CD4-positive, alpha-beta T cell (primary cell): ENCODE measurements around the gene PKP4. TPM values are rescaled to one million over a fixed set of nuclear protein-coding genes. Genes with fewer than 3 reads are reported as not detected.

ENCODE experiments used
- ATAC-seq: fragments of 200-7000 bp; cut with Tn5 transposase; one replicate; pipeline ENCODE4 v1.10.0; 2022; ENCODE audit warnings: mild to moderate bottlenecking; ENCODE audit not compliant: poor library complexity
- CTCF ChIA-PET: fragments of 350-600 bp; sonication (Branson Sonifier 250); formaldehyde crosslinking; loops from one replicate; lab custom pipeline; 2021; ENCODE audit warnings: antibody characterized with exemption, inconsistent platforms; lab: Charles Lee
- POLR2A ChIA-PET: fragments of 350-600 bp; sonication (Branson Sonifier 250); formaldehyde crosslinking; loops from one replicate; lab custom pipeline; 2021; ENCODE audit warnings: antibody characterized with exemption, inconsistent platforms; lab: Charles Lee
- DNase-seq, 14 experiments: peaks; one replicate each; pipeline ENCODE4 v3.0.0-alpha.2; 2013 to 2020; ENCODE audit warnings: mixed read lengths in 2 of 14
- H3K27ac ChIP-seq, 2 donors: one replicate each; pipeline versions ENCODE4 v1.5.1 to v1.7.0; 2013; ENCODE audit warnings: low read length in 2 of 2, low read depth in 1 of 2, mild to moderate bottlenecking in 1 of 2
- H3K27me3 ChIP-seq, 2 experiments: 1 replicate in 1 of 2; 2 replicates in 1 of 2; pipeline versions ENCODE4 v1.6.1 to v1.7.0; 2013; ENCODE audit warnings: low read length in 2 of 2, control low read depth in 1 of 2, mild to moderate bottlenecking in 1 of 2, moderate library complexity in 1 of 2; ENCODE audit not compliant: insufficient read depth in 2 of 2, control insufficient read depth in 1 of 2
- H3K36me3 ChIP-seq: one replicate; pipeline ENCODE4 v1.6.1; 2013; ENCODE audit warnings: low read length, control low read depth; ENCODE audit not compliant: insufficient read depth
- H3K4me1 ChIP-seq: one replicate; pipeline ENCODE4 v1.6.1; 2013; ENCODE audit warnings: low read length, control low read depth; ENCODE audit not compliant: insufficient read depth
- H3K4me3 ChIP-seq: one replicate; pipeline ENCODE4 v1.5.1; 2013; ENCODE audit warnings: mild to moderate bottlenecking, low read length, moderate library complexity
- H3K9me3 ChIP-seq, 2 experiments: 1 replicate in 1 of 2; 2 replicates in 1 of 2; pipeline versions ENCODE4 v1.6.1 to v1.7.0; 2013; ENCODE audit warnings: low read length in 2 of 2, mild to moderate bottlenecking in 2 of 2, control low read depth in 1 of 2, moderate library complexity in 1 of 2; ENCODE audit not compliant: control insufficient read depth in 1 of 2, insufficient read depth in 1 of 2
- H3K27ac Mint-ChIP-seq: one replicate; pipeline ENCODE4 v1.8.0; 2020; ENCODE audit warnings: mixed read lengths
- H3K27me3 Mint-ChIP-seq: one replicate; pipeline ENCODE4 v1.8.0; 2021; ENCODE audit warnings: mixed read lengths
- H3K36me3 Mint-ChIP-seq: one replicate; pipeline ENCODE4 v1.8.0; 2021; ENCODE audit warnings: low read depth, mixed read lengths
- H3K4me1 Mint-ChIP-seq: one replicate; pipeline ENCODE4 v1.8.0; 2021; ENCODE audit warnings: low read depth, mixed read lengths
- H3K4me3 Mint-ChIP-seq: one replicate; pipeline ENCODE4 v1.8.0; 2020; ENCODE audit warnings: mild to moderate bottlenecking, mixed read lengths
- H3K9me3 Mint-ChIP-seq: one replicate; pipeline ENCODE4 v1.8.0; 2020; ENCODE audit warnings: mixed read lengths
- CTCF ChIP-seq: fragments of 200-600 bp; IDR thresholded peaks from one replicate; pipeline ENCODE4 v1.8.0; 2022; ENCODE audit warnings: antibody characterized with exemption, mild to moderate bottlenecking
- intact Hi-C, 2 experiments: fragments of 100-400 bp; cut with DNase I in 1 of 2; cut with micrococcal nuclease in 1 of 2; formaldehyde crosslinking; loops; one replicate each; pipeline versions ENCODE4 v1.15.1 to v1.9.0; 2023 to 2025; cut with DNase I, micrococcal nuclease
- total RNA-seq, 174 experiments: library from RNA in 2 of 174; stranded (reverse) in 2 of 174; gene quantifications; one replicate each; pipeline ENCODE4 v1.2.3 and lab custom pipeline; 2021 to 2026

The PKP4 gene
- total RNA-seq, 2 experiments from 2014 or later = 10.8 to 14.6 TPM

GRCh38 chr2:158443606-158444005, 13.1 kb upstream of the PKP4 start:
- TF ChIP-seq CTCF = no peak
- ATAC-seq (no peak), DNase-seq (no peak)
- Mint-ChIP-seq H3K4me3 (no peak overlapping the region), H3K4me1 (no peaks in the 10 kb centered on the region), H3K27ac (no peak overlapping the region), H3K27me3 (no peaks in the 10 kb centered on the region), H3K36me3 (no peaks in the 10 kb centered on the region), H3K9me3 (peaks cover 3% of the 10 kb centered on the region)
- Histone ChIP-seq H3K4me1 (no peaks in the 10 kb centered on the region), H3K27me3 (no peaks in the 10 kb centered on the region), H3K36me3 (no peaks in the 10 kb centered on the region), H3K4me3 (no peak overlapping the region), H3K9me3 (no peaks in the 10 kb centered on the region), H3K27ac (no peak overlapping the region)
- intact Hi-C loops = no loop called here
- ChIA-PET POLR2A (no interaction called here), CTCF (no interaction called here)

DNA sequence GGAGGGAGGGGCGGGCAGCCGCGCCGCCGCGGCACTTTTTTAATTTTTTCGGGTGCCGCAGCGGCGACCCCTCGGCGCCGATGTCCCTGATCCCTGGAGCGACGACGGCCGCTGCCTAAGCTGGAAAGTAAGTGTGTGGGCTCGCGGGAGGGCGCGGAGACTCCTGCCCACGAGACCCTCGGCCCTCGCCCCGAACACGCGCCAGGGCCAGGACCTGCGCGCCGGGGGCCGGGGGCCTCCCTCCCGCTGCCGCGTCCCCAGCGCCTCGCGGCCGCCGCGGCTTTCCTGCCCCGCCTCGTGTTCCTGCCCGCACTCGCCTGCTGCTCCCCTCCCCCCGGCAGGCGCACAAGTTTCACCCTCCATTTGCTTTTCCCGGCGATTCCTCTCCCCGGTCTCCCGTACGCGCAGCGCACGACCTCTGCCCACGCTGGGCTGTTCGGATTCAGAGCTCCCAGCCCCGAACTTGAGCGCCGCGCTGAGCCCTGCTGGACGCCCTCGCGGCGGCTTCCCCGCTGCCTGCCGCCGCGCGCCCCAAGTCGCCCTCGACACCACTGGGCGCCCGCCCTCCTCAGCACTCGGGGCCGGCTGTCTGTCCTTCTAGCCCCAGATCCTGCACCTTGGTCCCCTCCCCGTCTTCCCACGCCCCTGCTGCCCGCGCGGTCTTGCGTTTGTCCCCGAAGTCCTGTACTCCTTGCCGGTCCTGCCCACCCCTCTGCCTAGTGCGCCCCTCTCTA, 507 bp downstream of the PKP4 start:
- no peak for TF ChIP-seq CTCF
- H3K4me3 ChIP-seq = peak overlapping the region; percentile 76
- ChIA-PET CTCF (interaction anchor here (2.1 kb wide), 1 partner anchor 22 kb away, joined by 5 read pairs; no protein-coding TSS in a partner anchor), POLR2A (interaction anchor here (0.6 to 1.5 kb wide), 7 partner anchors 13 to 1447 kb away, joined by 3 to 7 read pairs (median 3); partner anchors contain the start of genes ACVR1 and LY75)
- peaks cover 15% of the 10 kb centered on the region for H3K4me1 ChIP-seq
- peak overlapping the region; percentile 33 to 47 for H3K27ac ChIP-seq
- Mint-ChIP-seq H3K27ac (peak overlapping the region; percentile 84), H3K9me3 (no peaks in the 10 kb centered on the region), H3K27me3 (no peaks in the 10 kb centered on the region), H3K4me3 (peak overlapping the region; percentile 99), H3K36me3 (peaks cover 5% of the 10 kb centered on the region), H3K4me1 (peaks cover 28% of the 10 kb centered on the region)
- ATAC-seq (peak; percentile 15), DNase-seq (peak in 13 of 14 experiments; percentile 20 to 78 (median 35))
- no peaks in the 10 kb centered on the region for H3K36me3 ChIP-seq
- intact Hi-C loops = loop anchor here (10.0 kb wide), 4 partner anchors 298 to 1152 kb away; partner anchors contain the start of gene WDSUB1 (in 1 of the 2)
- no peaks in the 10 kb centered on the region for H3K27me3 ChIP-seq
- H3K9me3 ChIP-seq = no peaks in the 10 kb centered on the region

DNA sequence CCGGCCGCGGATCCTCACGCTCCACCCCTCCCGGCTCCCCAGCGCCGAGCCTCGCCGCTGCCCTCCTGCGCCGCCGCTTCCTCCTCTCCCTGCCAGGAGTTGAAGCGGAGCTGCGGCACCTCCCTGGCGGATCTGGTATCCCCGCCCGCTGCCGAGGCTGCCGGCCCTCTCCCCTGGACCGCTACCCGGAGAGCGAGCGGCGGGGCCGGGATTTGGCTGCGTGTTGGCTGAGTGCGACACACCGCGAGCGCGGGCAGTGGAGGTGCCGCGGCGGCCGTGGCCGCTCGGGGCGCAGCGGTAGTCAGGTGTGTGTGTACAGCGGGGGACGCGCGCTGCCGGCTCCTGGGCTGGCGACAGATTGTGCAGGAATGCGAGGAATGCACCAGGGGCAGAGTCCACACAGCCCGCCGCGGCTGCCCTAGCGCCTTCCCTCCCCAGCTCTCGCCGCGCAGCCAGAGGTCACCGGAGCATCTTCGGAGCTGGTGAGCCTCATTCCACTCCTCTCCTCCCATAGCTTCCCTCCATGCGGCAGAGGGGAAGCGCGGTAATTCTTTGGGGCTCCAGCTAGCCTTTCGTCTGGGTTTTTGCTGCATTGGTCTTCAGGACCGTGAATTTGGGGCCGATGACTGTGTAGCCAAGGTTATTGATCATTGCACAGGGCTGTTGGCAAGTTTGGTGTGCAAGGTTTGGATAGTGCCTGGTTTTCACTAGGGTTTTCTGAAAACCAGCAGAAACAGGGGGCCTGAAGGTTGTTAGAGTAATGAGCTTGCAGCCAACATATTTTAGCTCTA, 1.3 kb downstream of the PKP4 start:
- DNase-seq (peak in 13 of 14 experiments; percentile 28 to 82 (median 45)), ATAC-seq (peak; percentile 45)
- Mint-ChIP-seq H3K27ac (peak overlapping the region; percentile 84), H3K36me3 (peaks cover 5% of the 10 kb centered on the region), H3K9me3 (no peaks in the 10 kb centered on the region), H3K4me3 (peak overlapping the region; percentile 99), H3K27me3 (no peaks in the 10 kb centered on the region), H3K4me1 (peaks cover 28% of the 10 kb centered on the region)
- Histone ChIP-seq H3K27me3 (no peaks in the 10 kb centered on the region), H3K36me3 (no peaks in the 10 kb centered on the region), H3K4me1 (peaks cover 15% of the 10 kb centered on the region), H3K27ac (peak overlapping the region; percentile 33 to 47), H3K4me3 (peak overlapping the region; percentile 76), H3K9me3 (no peaks in the 10 kb centered on the region)
- TF ChIP-seq CTCF = peak; percentile 54
- ChIA-PET CTCF (interaction anchor here (2.1 kb wide), 1 partner anchor 21 kb away, joined by 5 read pairs; no protein-coding TSS in a partner anchor), POLR2A (interaction anchor here (0.6 to 1.5 kb wide), 8 partner anchors 11 to 582 kb away, joined by 3 to 4 read pairs (median 3); partner anchors contain the start of gene ACVR1)
- intact Hi-C loops = loop anchor here (10.0 kb wide), 4 partner anchors 297 to 1153 kb away; partner anchors contain the start of gene WDSUB1 (in 1 of the 2)
